K562 (cell line): ENCODE data around the gene TRRAP. TPM values are rescaled to one million over a fixed set of nuclear protein-coding genes. Genes with fewer than 3 reads are reported as not detected.

ENCODE experiments used
- ATAC-seq: fragments of 200-7000 bp; cut with Tn5 transposase; 3 replicates; pipeline ENCODE4 v1.9.1; 2020; ENCODE audit warnings: moderate library complexity
- BruUV-seq: library from RNA; stranded (reverse); fragments of 400-500 nt; replicated peaks from 2 replicates; lab custom pipeline; 2021; lab: Mats Ljungman, UMichigan
- CTCF ChIA-PET: fragments of 300-600 bp; formaldehyde crosslinking; extraction: SDS; loops from one replicate; lab custom pipeline; 2021; ENCODE audit warnings: low intra/inter-chr PET ratio; lab: Yijun Ruan, JAX
- POLR2A ChIA-PET: fragments of 300-600, 350-650 bp; sonication (Branson Sonifier 250); formaldehyde crosslinking; extraction: SDS; loops from one replicate; lab custom pipeline; 2021; ENCODE audit warnings: antibody characterized with exemption, inconsistent platforms; lab: Yijun Ruan, JAX
- DNase-seq, 4 experiments: peaks; one replicate each; pipeline versions ENCODE4 v3.0.0 to v3.0.0-alpha.2; 2011 to 2018; ENCODE audit warnings: low spot score in 3 of 4, mixed read lengths in 3 of 4; ENCODE audit errors: extremely low read depth in 1 of 4
- FAIRE-seq: peaks from 2 replicates; lab custom pipeline; 2011; peaks lifted over from hg19 to GRCh38; lab: Jason Lieb, UNC
- H2AFZ ChIP-seq: 2 replicates; pipeline ENCODE4 v1.6.0; 2011; ENCODE audit warnings: low read depth, low read length, control low read depth, inconsistent platforms
- H3K27ac ChIP-seq: fragments of 200-600 bp; 3 replicates; pipeline ENCODE4 v1.8.0; 2011; ENCODE audit warnings: low read depth, mild to moderate bottlenecking, control low read depth, inconsistent platforms, low read length, moderate library complexity, mixed read lengths; ENCODE audit errors: extremely low read depth
- H3K27me3 ChIP-seq, 2 experiments: fragments of 300-600 bp in 1 of 2; 2 replicates in 1 of 2; 3 replicates in 1 of 2; pipeline versions ENCODE4 v1.6.0 to v1.8.0; 2011; ENCODE audit warnings: inconsistent platforms in 2 of 2, low read length in 2 of 2, mild to moderate bottlenecking in 1 of 2, mixed read lengths in 1 of 2, moderate library complexity in 1 of 2; ENCODE audit not compliant: control insufficient read depth in 2 of 2, insufficient read depth in 2 of 2
- H3K36me3 ChIP-seq: fragments of 300-600 bp; 3 replicates; pipeline ENCODE4 v1.8.0; 2011; ENCODE audit warnings: mild to moderate bottlenecking, low read length, inconsistent platforms; ENCODE audit not compliant: control insufficient read depth, insufficient read depth
- H3K4me1 ChIP-seq, 2 experiments: fragments of 200-600 bp in 1 of 2; replicated peaks in 1 of 2; 2 replicates in 1 of 2; 3 replicates in 1 of 2; pipeline versions ENCODE4 v1.5.1 to v1.8.0; 2011; ENCODE audit warnings: inconsistent platforms in 2 of 2, low read length in 2 of 2, mild to moderate bottlenecking in 1 of 2, mixed read lengths in 1 of 2, moderate library complexity in 1 of 2; ENCODE audit not compliant: control insufficient read depth in 2 of 2, insufficient read depth in 2 of 2
- H3K4me2 ChIP-seq: 2 replicates; pipeline ENCODE4 v1.6.1; 2011; ENCODE audit warnings: low read length, control low read depth, inconsistent platforms, mixed read lengths; ENCODE audit not compliant: insufficient read depth
- H3K4me3 ChIP-seq: fragments of 200-600 bp; sonication (generic), shearing (Covaris generic); 2 replicates; pipeline ENCODE4 v1.5.1; 2016; ENCODE audit warnings: control low read depth, inconsistent platforms
- H3K79me2 ChIP-seq: fragments of 200-600 bp; 3 replicates; pipeline ENCODE4 v1.8.0; 2011; ENCODE audit warnings: low read length, inconsistent platforms; ENCODE audit not compliant: control insufficient read depth, insufficient read depth
- H3K9ac ChIP-seq, 2 experiments: 2 replicates each; pipeline versions ENCODE4 v1.6.0 to v1.6.1; 2011; ENCODE audit warnings: low read depth in 2 of 2, low read length in 2 of 2, control low read depth in 1 of 2, inconsistent platforms in 1 of 2, mild to moderate bottlenecking in 1 of 2, mixed read lengths in 1 of 2; ENCODE audit not compliant: insufficient read depth in 1 of 2
- H3K9me1 ChIP-seq: one replicate; pipeline ENCODE4 v1.6.0; 2011; ENCODE audit warnings: inconsistent platforms, mild to moderate bottlenecking, low read length, moderate library complexity; ENCODE audit not compliant: control insufficient read depth, insufficient read depth
- H3K9me3 ChIP-seq: replicated peaks from 2 replicates; pipeline ENCODE4 v1.5.1; 2011; ENCODE audit warnings: low read depth, low read length, inconsistent platforms; ENCODE audit not compliant: control insufficient read depth, insufficient read depth
- H4K20me1 ChIP-seq: replicated peaks from 2 replicates; pipeline ENCODE4 v1.6.1; 2011; ENCODE audit warnings: low read length, inconsistent platforms, mixed read lengths; ENCODE audit not compliant: control insufficient read depth, insufficient read depth
- ATF3 ChIP-seq, 2 experiments: fragments of 450-650 bp in 1 of 2; sonication (generic) in 1 of 2; formaldehyde crosslinking in 1 of 2; IDR thresholded peaks in 1 of 2; conservative IDR thresholded peaks in 1 of 2; 2 replicates each; pipeline versions ENCODE4 v1.6.1 to v1.8.1; 2016 to 2023; ENCODE audit warnings: mild to moderate bottlenecking in 2 of 2, moderate library complexity in 2 of 2, inconsistent platforms in 1 of 2, missing genetic modification reagents in 1 of 2
- FOXA1 ChIP-seq: fragments of 450-650 bp; IDR thresholded peaks from 2 replicates; pipeline ENCODE4 v1.6.1; 2016; ENCODE audit warnings: mild to moderate bottlenecking, borderline replicate concordance
- MIER1 ChIP-seq: fragments of 450-650 bp; IDR thresholded peaks from 2 replicates; pipeline ENCODE4 v1.6.1; 2016; ENCODE audit warnings: antibody characterized with exemption, mild to moderate bottlenecking, low read depth
- NCOA1 ChIP-seq: fragments of 450-650 bp; IDR thresholded peaks from 2 replicates; pipeline ENCODE4 v1.6.1; 2016; ENCODE audit warnings: low read depth
- PREB ChIP-seq: sonication (generic); formaldehyde crosslinking; IDR thresholded peaks from 2 replicates; pipeline ENCODE4 v1.8.1; 2023; ENCODE audit warnings: mild to moderate bottlenecking, missing genetic modification reagents
- RB1 ChIP-seq: fragments of 450-650 bp; IDR thresholded peaks from 2 replicates; pipeline ENCODE4 v1.6.1; 2017; ENCODE audit warnings: low read depth, mild to moderate bottlenecking
- RBM14 ChIP-seq: fragments of 200-400 bp; formaldehyde crosslinking; IDR thresholded peaks from 2 replicates; pipeline ENCODE4 v1.6.1; 2018; ENCODE audit warnings: low read depth, mild to moderate bottlenecking, low read length, moderate library complexity, borderline replicate concordance; ENCODE audit not compliant: insufficient read depth
- RFX7 ChIP-seq: fragments of 250-450 bp; sonication (Bioruptor Pico); IDR thresholded peaks from 2 replicates; pipeline ENCODE4 v1.5.1; 2021; ENCODE audit warnings: mild to moderate bottlenecking
- TCF7 ChIP-seq: sonication (generic); IDR thresholded peaks from 2 replicates; pipeline ENCODE4 v1.6.1; 2016; ENCODE audit warnings: antibody characterized with exemption, borderline replicate concordance
- USF1 ChIP-seq: sonication (generic); formaldehyde crosslinking; IDR thresholded peaks from 2 replicates; pipeline ENCODE4 v1.9.0; 2022; ENCODE audit warnings: mild to moderate bottlenecking, missing genetic modification reagents
- ZFP1 ChIP-seq: fragments of 450-650 bp; formaldehyde crosslinking; IDR thresholded peaks from 2 replicates; pipeline ENCODE4 v1.4.0; 2020; ENCODE audit warnings: mild to moderate bottlenecking, mixed read lengths
- ZHX1 ChIP-seq: fragments of 150-350 bp; conservative IDR thresholded peaks from 2 replicates; pipeline ENCODE4 v1.6.1; 2014; ENCODE audit warnings: low read length
- ZNF146 ChIP-seq: IDR thresholded peaks from one replicate; pipeline ENCODE4 v1.6.1; 2018; ENCODE audit warnings: missing compliant biosample characterization; ENCODE audit not compliant: unreplicated experiment
- WGBS: fragments of 100-300 bp; shearing (Covaris generic); methylation state at CpG from one replicate; pipeline ENCODE4 v1.1.6; 2016; ENCODE audit warnings: low coverage, mixed read lengths; ENCODE audit not compliant: insufficient coverage; ENCODE audit errors: missing lambda C conversion rate; 5-methylcytosine and 5-hydroxymethylcytosine counted together
- in situ Hi-C: fragments of 300-500 bp; cut with MboI; formaldehyde crosslinking; loops from 4 replicates; pipeline ENCODE4 v1.15.0; 2018; ENCODE audit warnings: inconsistent platforms, mixed read lengths
- intact Hi-C: fragments of 100-400 bp; cut with micrococcal nuclease; formaldehyde crosslinking; loops from 2 replicates; pipeline ENCODE4 v1.14.2; 2022
- polyA plus RNA-seq, 8 experiments: library from polyadenylated mRNA; depleted of rRNA in 4 of 8; stranded (reverse) in 5 of 8; unstranded in 3 of 8; fragments of >200 nt; fragmentation: Nextera tagmentation in 2 of 8; fragmentation: Illumina TruSeq in 1 of 8; extraction: Ambion mirVana in 2 of 8; extraction: Trizol in 1 of 8; gene quantifications; 2 replicates each; pipeline versions ENCODE4 v1.2.1 to v1.2.3, GENCODE V29; 2011 to 2014; ENCODE audit warnings: inconsistent platforms in 1 of 8, missing spikeins in 1 of 8
- total RNA-seq, 7 experiments: library from RNA; depleted of rRNA in 6 of 7; stranded (reverse); fragments of >200 nt in 6 of 7; fragmentation: Illumina TruSeq in 2 of 7; extraction: Trizol in 2 of 7; gene quantifications; 2 replicates each; pipeline versions ENCODE4 v1.2.1 to v1.2.3, GENCODE V29; 2011 to 2021; ENCODE audit warnings: low replicate concordance in 1 of 7

TRRAP gene
- total and polyA plus RNA-seq, 9 of the 15 experiments (the other 6 are each of a cell fraction or from before 2014, with no cell fraction given), result 1.3 to 47.2 (median 9.7) TPM

- POLR2A ChIA-PET, result interaction anchor here (0.5 to 0.7 kb wide), 2 partner anchors 112 to 469 kb away, joined by 3 read pairs; no protein-coding TSS in a partner anchor
- no peaks in the 10 kb centered on the region for H3K27me3 ChIP-seq
- H3K9me3 ChIP-seq, result no peaks in the 10 kb centered on the region
- H3K79me2 ChIP-seq, result no peaks in the 10 kb centered on the region
- H3K9me1 ChIP-seq, result no peaks in the 10 kb centered on the region
- no peak overlapping the region for H3K4me3 ChIP-seq
- no peak overlapping the region for H3K9ac ChIP-seq
- BruUV-seq, result no TSS peak
- no peak overlapping the region for H3K4me2 ChIP-seq
- no peak for FAIRE-seq
- H4K20me1 ChIP-seq, result no peaks in the 10 kb centered on the region; the same call in 1 of the 2 replicates
- no peak overlapping the region for H3K27ac ChIP-seq
- 92% methylated on average over 5 of the region's 5 CpGs for WGBS
- no peak for ATAC-seq
- DNase-seq, result no peak
- H3K36me3 ChIP-seq, result peaks cover 96% of the 10 kb centered on the region
- H3K4me1 ChIP-seq, result no peaks in the 10 kb centered on the region
- in situ Hi-C loops, result no loop called here
- intact Hi-C loops, result no loop called here
- no peak overlapping the region for H2AFZ ChIP-seq
- CTCF ChIA-PET, result no interaction called here
- no peak for TF ChIP-seq ATF3 (IDR thresholded peaks at IDR 0.05)
- TF ChIP-seq ATF3 (CRISPR knock-in tag; conservative IDR thresholded peaks at IDR 0.05), result no peak
- no peak for TF ChIP-seq ZFP1 (CRISPR knock-in tag)
- TF ChIP-seq ZNF146 (CRISPR knock-in tag), result no peak
- no peak for TF ChIP-seq RB1
- no peak for TF ChIP-seq TCF7
- no peak for TF ChIP-seq USF1
- TF ChIP-seq RFX7 (CRISPR knock-in tag), result no peak
- TF ChIP-seq ZHX1, result no peak
- TF ChIP-seq MIER1, result no peak
- TF ChIP-seq RBM14, result no peak
- no peak for TF ChIP-seq NCOA1
- TF ChIP-seq PREB (CRISPR knock-in tag), result no peak
- no peak for TF ChIP-seq FOXA1
Observed at GRCh38 chr7:98911916-98912315, 33.6 kb downstream of the TRRAP start.
